ENCODE measurements around the gene SEC14L2.
"Not testable (repeated sequence)": the region's sequence is repeated elsewhere in the genome, so short reads cannot be mapped to it uniquely, and the experiment has no call there.

SEC14L2 gene

GRCh38 chr22:30447656-30448055 is 50.8 kb downstream of the SEC14L2 start:
- Histone ChIP-seq H3K4me1 (ENCODE audit: insufficient read depth, low read length) (no peaks in the 10 kb centered on the region), H3K36me3 (ENCODE audit: insufficient read depth, low read length) (no peaks in the 10 kb centered on the region), H3K27me3 (ENCODE audit: control insufficient read depth in 1 of 2, insufficient read depth in 2 of 2, low read length in 2 of 2) (peaks cover 6 to 13% of the 10 kb centered on the region in 2 donors), H3K9ac (ENCODE audit: low read length) (no peak overlapping the region), H3K9me3 (ENCODE audit: low read length) (no peaks in the 10 kb centered on the region), H3K4me3 (ENCODE audit: low read depth in 1 of 2, low read length in 2 of 2) (no peak overlapping the region), H3K27ac (ENCODE audit: low read depth, low read length) (no peak overlapping the region)

GRCh38 chr22:30451488-30451887 is 54.7 kb downstream of the SEC14L2 start:
- H3K36me3 ChIP-seq (ENCODE audit: insufficient read depth, low read length); H3K9me3 ChIP-seq (ENCODE audit: low read length); H3K9ac ChIP-seq (ENCODE audit: low read length); H3K4me1 ChIP-seq (ENCODE audit: insufficient read depth, low read length); H3K4me3 ChIP-seq (ENCODE audit: low read depth in 1 of 2, low read length in 2 of 2); H3K27ac ChIP-seq (ENCODE audit: low read depth, low read length); H3K27me3 ChIP-seq (ENCODE audit: control insufficient read depth in 1 of 2, insufficient read depth in 2 of 2, low read length in 2 of 2): not testable (repeated sequence)

- peaks cover 0 to 1% of the 10 kb centered on the region in 2 donors for H3K27me3 ChIP-seq (ENCODE audit: control insufficient read depth in 1 of 2, insufficient read depth in 2 of 2, low read length in 2 of 2)
- no peak overlapping the region for H3K27ac ChIP-seq (ENCODE audit: low read depth, low read length)
- H3K4me1 ChIP-seq (ENCODE audit: insufficient read depth, low read length), result no peaks in the 10 kb centered on the region
- H3K9ac ChIP-seq (ENCODE audit: low read length), result no peak overlapping the region
- H3K9me3 ChIP-seq (ENCODE audit: low read length), result no peaks in the 10 kb centered on the region
- H3K4me3 ChIP-seq (ENCODE audit: low read depth in 1 of 2, low read length in 2 of 2), result no peak overlapping the region
- no peaks in the 10 kb centered on the region for H3K36me3 ChIP-seq (ENCODE audit: insufficient read depth, low read length)
Observed at GRCh38 chr22:30452861-30453260, 56.0 kb downstream of the SEC14L2 start.

GRCh38 chr22:30453731-30454510 is 57.1 kb downstream of the SEC14L2 start:
- no peaks in the 10 kb centered on the region for H3K9me3 ChIP-seq (ENCODE audit: low read length)
- no peak overlapping the region for H3K27ac ChIP-seq (ENCODE audit: low read depth, low read length)
- no peaks in the 10 kb centered on the region for H3K4me1 ChIP-seq (ENCODE audit: insufficient read depth, low read length)
- no peaks in the 10 kb centered on the region for H3K27me3 ChIP-seq (ENCODE audit: control insufficient read depth in 1 of 2, insufficient read depth in 2 of 2, low read length in 2 of 2)
- no peaks in the 10 kb centered on the region for H3K36me3 ChIP-seq (ENCODE audit: insufficient read depth, low read length)
- H3K9ac ChIP-seq (ENCODE audit: low read length), result no peak overlapping the region
- no peak overlapping the region for H3K4me3 ChIP-seq (ENCODE audit: low read depth in 1 of 2, low read length in 2 of 2)

- H3K4me3 ChIP-seq (ENCODE audit: low read depth in 1 of 2, low read length in 2 of 2), result no peak overlapping the region
- H3K36me3 ChIP-seq (ENCODE audit: insufficient read depth, low read length), result no peaks in the 10 kb centered on the region
- H3K9ac ChIP-seq (ENCODE audit: low read length), result no peak overlapping the region
- H3K27ac ChIP-seq (ENCODE audit: low read depth, low read length), result no peak overlapping the region
- no peaks in the 10 kb centered on the region for H3K9me3 ChIP-seq (ENCODE audit: low read length)
- no peaks in the 10 kb centered on the region for H3K27me3 ChIP-seq (ENCODE audit: control insufficient read depth in 1 of 2, insufficient read depth in 2 of 2, low read length in 2 of 2)
- H3K4me1 ChIP-seq (ENCODE audit: insufficient read depth, low read length), result no peaks in the 10 kb centered on the region
Observed at GRCh38 chr22:30455075-30455840, 58.4 kb downstream of the SEC14L2 start.

GRCh38 chr22:30457981-30458380 is 61.2 kb downstream of the SEC14L2 start:
- no peaks in the 10 kb centered on the region for H3K27me3 ChIP-seq (ENCODE audit: control insufficient read depth in 1 of 2, insufficient read depth in 2 of 2, low read length in 2 of 2)
- H3K9me3 ChIP-seq (ENCODE audit: low read length), result no peaks in the 10 kb centered on the region
- no peak overlapping the region for H3K9ac ChIP-seq (ENCODE audit: low read length)
- H3K36me3 ChIP-seq (ENCODE audit: insufficient read depth, low read length), result no peaks in the 10 kb centered on the region
- H3K27ac ChIP-seq (ENCODE audit: low read depth, low read length), result no peak overlapping the region
- H3K4me1 ChIP-seq (ENCODE audit: insufficient read depth, low read length), result no peaks in the 10 kb centered on the region
- no peak overlapping the region for H3K4me3 ChIP-seq (ENCODE audit: low read depth in 1 of 2, low read length in 2 of 2)

GRCh38 chr22:30459181-30460052 is 62.6 kb downstream of the SEC14L2 start:
- no peaks in the 10 kb centered on the region for H3K4me1 ChIP-seq (ENCODE audit: insufficient read depth, low read length)

GRCh38 chr22:30460147-30460546 is 63.3 kb downstream of the SEC14L2 start:
- Histone ChIP-seq H3K27ac (ENCODE audit: low read depth, low read length) (no peak overlapping the region), H3K9ac (ENCODE audit: low read length) (no peak overlapping the region), H3K9me3 (ENCODE audit: low read length) (no peaks in the 10 kb centered on the region), H3K4me3 (ENCODE audit: low read depth in 1 of 2, low read length in 2 of 2) (no peak overlapping the region), H3K36me3 (ENCODE audit: insufficient read depth, low read length) (no peaks in the 10 kb centered on the region), H3K27me3 (ENCODE audit: control insufficient read depth in 1 of 2, insufficient read depth in 2 of 2, low read length in 2 of 2) (no peaks in the 10 kb centered on the region), H3K4me1 (ENCODE audit: insufficient read depth, low read length) (no peaks in the 10 kb centered on the region)

More at GRCh38 chr22:30459181-30460052, 62.6 kb downstream of the SEC14L2 start:
- no peak overlapping the region for H3K4me3 ChIP-seq (ENCODE audit: low read depth in 1 of 2, low read length in 2 of 2)
- no peaks in the 10 kb centered on the region for H3K27me3 ChIP-seq (ENCODE audit: control insufficient read depth in 1 of 2, insufficient read depth in 2 of 2, low read length in 2 of 2)
- no peak overlapping the region for H3K27ac ChIP-seq (ENCODE audit: low read depth, low read length)
- H3K36me3 ChIP-seq (ENCODE audit: insufficient read depth, low read length), result no peaks in the 10 kb centered on the region
- H3K9me3 ChIP-seq (ENCODE audit: low read length), result no peaks in the 10 kb centered on the region
- no peak overlapping the region for H3K9ac ChIP-seq (ENCODE audit: low read length)

GRCh38 chr22:30460555-30460954 is 63.7 kb downstream of the SEC14L2 start:
- not testable (repeated sequence) for H3K4me3 ChIP-seq (ENCODE audit: low read depth in 1 of 2, low read length in 2 of 2); H3K4me1 ChIP-seq (ENCODE audit: insufficient read depth, low read length); H3K9ac ChIP-seq (ENCODE audit: low read length); H3K36me3 ChIP-seq (ENCODE audit: insufficient read depth, low read length); H3K27ac ChIP-seq (ENCODE audit: low read depth, low read length); H3K9me3 ChIP-seq (ENCODE audit: low read length); H3K27me3 ChIP-seq (ENCODE audit: control insufficient read depth in 1 of 2, insufficient read depth in 2 of 2, low read length in 2 of 2)

- Histone ChIP-seq H3K4me3 (ENCODE audit: low read depth in 1 of 2, low read length in 2 of 2) (no peak overlapping the region), H3K36me3 (ENCODE audit: insufficient read depth, low read length) (no peaks in the 10 kb centered on the region), H3K9me3 (ENCODE audit: low read length) (no peaks in the 10 kb centered on the region), H3K4me1 (ENCODE audit: insufficient read depth, low read length) (no peaks in the 10 kb centered on the region), H3K9ac (ENCODE audit: low read length) (no peak overlapping the region), H3K27ac (ENCODE audit: low read depth, low read length) (no peak overlapping the region), H3K27me3 (ENCODE audit: control insufficient read depth in 1 of 2, insufficient read depth in 2 of 2, low read length in 2 of 2) (peaks cover 0 to 7% of the 10 kb centered on the region in 2 donors)
Observed at GRCh38 chr22:30469165-30469564, 72.3 kb downstream of the SEC14L2 start.

- no peaks in the 10 kb centered on the region for H3K36me3 ChIP-seq (ENCODE audit: insufficient read depth, low read length)
- no peak overlapping the region for H3K4me3 ChIP-seq (ENCODE audit: low read depth in 1 of 2, low read length in 2 of 2)
- H3K27me3 ChIP-seq (ENCODE audit: control insufficient read depth in 1 of 2, insufficient read depth in 2 of 2, low read length in 2 of 2), result peaks cover 0 to 7% of the 10 kb centered on the region in 2 donors
- no peaks in the 10 kb centered on the region for H3K9me3 ChIP-seq (ENCODE audit: low read length)
- H3K4me1 ChIP-seq (ENCODE audit: insufficient read depth, low read length), result no peaks in the 10 kb centered on the region
- H3K9ac ChIP-seq (ENCODE audit: low read length), result no peak overlapping the region
- no peak overlapping the region for H3K27ac ChIP-seq (ENCODE audit: low read depth, low read length)
Observed at GRCh38 chr22:30470655-30471054, 73.8 kb downstream of the SEC14L2 start.

Measured in muscle layer of colon (tissue), 2 donors.